GM19452 (cell line): Measurements from ENCODE around the gene GAS2.
"Not testable (repeated sequence)": the region's sequence is repeated elsewhere in the genome, so short reads cannot be mapped to it uniquely, and the experiment has no call there.

Experiments used
- ATAC-seq: cut with Tn5 transposase; IDR thresholded peaks from one replicate; pipeline ENCODE4 v1.9.1; 2021; ENCODE audit not compliant: unreplicated experiment

GAS2 gene

DNA sequence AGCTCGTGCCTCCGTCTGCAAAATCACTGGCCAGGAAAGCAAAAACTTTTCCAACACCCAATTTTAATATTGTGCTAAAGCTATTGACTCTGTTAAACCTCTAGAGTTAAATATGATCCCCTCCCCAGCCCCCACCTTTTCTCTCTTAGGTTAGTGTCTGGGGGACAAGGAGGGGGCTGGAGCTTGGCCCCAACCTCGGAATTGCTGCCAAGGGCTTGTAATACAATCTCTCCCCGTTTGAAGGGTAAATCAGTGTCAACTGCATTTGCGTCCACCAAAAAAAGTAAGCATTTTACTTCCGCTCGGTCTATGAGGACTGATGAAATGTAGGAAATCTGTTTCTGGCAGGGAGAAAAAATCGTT, at the start of gene GAS2:
Gene GAS2, plus strand, starts transcription at position 287 of the 363 bp plus-strand sequence. CDS start 8,259 bp downstream, outside the sequence.
- ATAC-seq, result peak; percentile 4

DNA sequence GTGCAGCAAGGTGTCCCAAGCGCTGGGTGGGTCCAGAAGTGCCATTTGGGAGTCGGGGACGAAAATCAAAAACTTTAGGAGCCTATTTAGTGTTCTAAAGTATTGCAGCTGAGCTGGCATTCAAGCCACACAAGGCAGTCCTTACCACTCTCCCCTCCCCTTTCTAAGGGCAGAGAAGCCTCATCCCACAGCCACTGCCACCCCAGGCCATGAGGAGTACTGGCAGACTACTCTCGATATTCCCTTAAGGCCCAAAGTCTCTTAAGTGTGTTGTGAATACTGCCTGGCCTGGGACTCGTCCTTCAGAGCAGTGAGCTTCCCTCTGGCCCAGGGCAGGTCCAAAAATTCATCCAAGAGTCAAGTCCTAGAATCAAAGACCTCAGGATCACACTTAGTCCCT, 48.5 kb upstream of the GAS2 start:
- no peak for ATAC-seq

DNA sequence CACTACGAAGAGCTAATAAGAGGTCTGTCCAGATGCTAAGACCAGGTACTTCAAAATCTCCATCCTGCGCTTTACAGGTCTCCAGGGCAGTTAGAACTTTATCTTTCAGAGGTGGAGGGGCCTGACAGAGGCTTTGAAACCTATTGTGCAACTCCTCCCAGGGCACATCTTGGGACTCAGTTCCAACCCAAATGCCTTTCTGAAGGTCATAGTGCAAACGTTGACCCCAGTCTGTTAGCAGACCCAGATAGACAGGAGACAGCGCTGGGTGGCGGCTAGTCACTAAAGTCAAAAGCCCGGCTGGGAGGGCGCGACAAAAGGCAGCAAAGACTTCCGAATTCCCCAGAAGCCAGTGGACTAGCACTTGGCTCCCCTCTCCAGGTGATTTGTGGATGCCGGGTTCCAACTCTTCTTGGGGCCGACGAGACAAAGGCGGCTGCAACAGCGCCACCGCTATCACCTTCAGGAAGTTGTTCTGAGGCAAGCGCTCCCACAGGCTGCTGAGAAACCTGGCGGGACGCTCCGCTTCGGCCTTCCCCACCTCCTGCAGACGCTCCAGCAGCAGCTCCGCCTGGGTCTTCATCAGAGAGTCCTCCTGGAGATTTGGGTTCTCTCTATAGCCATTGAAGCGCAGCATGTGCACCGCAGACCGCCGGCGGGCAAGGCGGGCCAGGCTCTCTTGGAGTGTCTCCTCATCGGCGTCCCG, 41.5 kb upstream of the GAS2 start:
- ATAC-seq, result peak; percentile 52

DNA sequence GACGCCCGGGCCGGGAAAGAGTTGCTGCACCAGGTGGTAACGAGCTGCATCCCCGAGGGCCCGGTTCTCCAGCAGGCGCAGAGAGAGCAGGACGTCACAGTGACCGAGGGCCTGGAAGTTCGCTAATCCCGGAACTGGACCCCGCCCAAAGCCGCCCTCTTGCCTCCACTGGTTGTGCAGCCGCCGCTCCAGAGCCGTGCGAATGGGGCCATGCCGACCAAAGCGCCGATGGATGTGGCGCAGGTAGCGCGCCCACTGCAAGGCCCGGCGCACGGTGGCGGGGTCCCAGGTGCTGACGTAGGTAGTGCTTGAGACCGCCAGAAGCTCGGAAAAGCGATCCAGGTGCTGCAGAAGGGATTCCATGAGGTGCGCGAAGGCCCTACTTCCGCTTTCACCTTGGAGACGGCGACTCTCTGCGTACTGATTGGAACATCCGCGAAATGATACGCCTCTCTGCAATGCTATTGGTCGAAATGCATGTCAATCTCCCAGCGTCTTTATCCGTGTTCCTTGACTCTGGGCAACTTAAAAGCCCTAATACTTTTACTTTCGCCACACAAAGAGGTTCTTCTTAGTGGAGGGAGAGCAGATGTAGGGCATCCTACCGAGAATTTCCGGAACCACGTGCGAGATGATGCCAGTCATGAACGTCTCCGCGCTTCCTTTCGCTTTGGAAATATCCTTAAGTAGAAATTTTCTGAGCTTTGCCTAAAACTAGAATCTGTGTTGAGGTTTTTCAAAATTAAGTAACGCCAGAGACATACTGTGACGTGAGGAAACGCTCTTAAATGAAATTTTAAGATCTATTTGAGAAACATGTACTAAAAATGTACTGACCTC, 40.7 kb upstream of the GAS2 start, which contains the start of gene FANCF:
Gene FANCF, minus strand, starts transcription at position 376 of the 840 bp plus-strand sequence. Its CDS starts 13 bp downstream, at position 363.
- peak; percentile 96 for ATAC-seq

DNA sequence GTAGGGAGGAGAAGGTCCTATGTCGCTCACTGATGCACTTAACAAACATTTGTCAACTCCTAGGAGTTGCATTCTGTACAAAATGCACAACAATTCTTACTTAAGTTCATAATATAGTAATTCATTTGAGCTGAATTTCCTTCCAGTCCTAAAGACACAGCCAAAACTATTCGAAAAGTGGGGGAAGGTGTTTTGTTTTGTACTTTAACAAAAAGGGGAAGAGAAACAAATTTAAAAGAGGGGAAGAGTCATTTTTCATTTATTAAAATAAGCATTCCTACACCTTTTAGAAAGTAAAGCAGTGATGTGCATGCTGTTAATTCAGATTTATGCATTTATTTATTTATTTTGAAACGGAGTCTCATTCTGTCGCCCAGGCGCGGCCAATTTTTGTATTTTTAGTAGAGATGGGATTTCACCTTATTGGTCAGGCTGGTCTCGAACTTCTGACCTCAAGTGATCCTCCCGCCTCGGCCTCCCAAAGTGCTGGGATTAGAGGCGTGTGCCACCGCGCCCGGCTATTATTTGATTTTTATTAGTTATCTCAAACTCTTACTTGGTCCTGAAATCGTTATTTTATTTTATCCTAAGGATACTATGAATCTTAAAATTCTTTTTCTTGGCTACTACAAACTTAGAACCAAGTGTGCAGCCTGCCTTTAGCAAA, 39.7 kb upstream of the GAS2 start:
- ATAC-seq, result no peak

DNA sequence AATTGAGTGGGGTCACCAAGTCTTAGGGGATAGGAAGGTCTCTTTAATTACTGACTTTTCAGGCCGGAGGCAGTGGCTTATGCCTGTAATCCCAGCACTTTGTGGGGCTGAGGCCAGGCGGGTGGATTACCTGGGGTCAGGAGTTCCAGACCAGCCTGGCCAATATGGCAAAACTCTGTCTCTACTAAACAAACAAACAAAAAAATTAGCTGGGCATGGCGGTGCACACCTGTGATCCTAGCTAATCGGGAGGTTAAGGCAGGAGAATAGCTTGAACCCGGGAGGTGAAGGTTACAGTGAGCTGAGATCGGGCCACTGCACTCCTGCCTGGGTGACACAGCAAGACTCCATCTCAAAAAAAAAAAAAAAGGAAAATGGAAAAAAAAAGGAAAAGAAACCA, 39.0 kb upstream of the GAS2 start:
- no peak for ATAC-seq

DNA sequence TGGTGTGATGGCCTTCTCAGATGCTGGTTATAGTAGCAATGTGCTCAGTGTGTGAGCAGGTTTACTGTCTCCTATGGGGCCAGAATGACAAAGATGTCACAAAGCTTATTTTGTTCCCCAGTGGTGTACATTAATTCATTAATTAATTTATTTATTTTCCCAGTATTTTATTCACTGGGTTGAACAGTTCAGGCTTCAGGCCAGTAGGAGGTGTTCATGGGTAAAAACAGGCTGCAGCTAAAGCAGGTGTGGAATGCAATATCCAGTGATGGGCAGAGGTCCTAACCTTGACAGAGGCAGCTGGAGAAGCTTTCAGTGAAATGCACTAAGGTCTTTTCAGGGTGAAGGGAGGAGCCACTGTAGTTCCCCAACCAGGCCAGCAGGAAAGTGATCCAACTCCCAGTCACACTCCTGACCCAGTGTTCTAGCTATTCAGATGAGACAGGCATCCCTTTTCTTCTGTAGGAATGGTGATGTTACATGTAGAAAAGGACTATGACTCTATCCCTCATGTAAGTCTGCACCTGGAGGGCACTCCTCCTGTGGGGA, 33.0 kb upstream of the GAS2 start:
- ATAC-seq, result no peak

DNA sequence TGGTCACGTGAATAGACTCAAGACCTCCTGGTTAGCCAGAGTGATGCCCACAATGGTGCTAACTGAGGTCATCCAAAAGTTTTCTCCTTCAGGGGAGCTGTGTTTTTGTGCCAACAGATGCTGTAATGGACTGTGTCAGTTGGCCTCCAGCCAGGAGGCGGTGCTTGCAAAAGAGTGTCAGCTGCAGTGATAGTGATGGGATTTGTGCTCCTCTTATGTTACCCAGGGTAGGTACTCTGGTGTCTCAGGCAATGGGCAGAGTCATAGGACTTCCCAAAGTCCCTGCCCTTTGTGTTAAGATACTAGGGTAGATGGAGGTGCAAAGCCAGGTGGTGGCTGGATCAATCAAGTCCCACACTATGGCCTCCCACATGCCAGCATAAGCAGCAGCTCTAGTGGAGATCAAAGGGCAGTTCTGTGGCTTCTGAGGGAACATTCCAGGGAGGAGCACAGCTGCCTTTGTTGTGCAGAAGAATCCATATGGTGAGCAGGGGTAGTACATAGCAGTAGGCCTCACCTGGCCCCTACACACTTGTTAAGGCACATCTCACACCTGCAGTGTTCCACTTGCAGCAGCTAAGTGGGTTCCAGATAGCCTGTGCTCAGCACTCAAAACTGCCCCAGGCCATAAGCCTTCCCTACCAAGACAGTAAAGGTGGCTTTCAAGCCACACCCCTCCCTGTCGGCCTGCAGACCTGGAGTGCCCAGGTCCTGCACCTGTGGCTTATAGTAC, 31.3 kb upstream of the GAS2 start:
- ATAC-seq, result no peak

DNA sequence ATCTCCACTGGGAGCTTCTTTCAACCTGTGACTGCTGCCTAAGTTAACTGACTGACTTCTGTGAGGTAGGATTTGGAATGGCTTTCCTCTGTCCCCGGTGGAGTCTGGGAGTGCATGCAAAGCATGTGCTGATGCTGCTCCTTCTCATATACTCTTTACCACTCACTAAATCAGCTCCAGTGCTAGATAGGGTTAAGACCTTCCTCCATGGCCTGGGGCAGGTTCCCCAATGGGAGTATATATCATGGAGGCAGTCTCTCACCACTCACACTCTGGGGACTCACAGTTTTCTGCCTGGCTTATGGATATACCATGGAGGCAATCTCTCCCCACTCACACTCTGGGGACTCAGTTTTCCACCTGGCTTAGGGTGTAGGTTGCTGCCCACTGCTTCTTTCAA, 30.7 kb upstream of the GAS2 start:
- ATAC-seq, result no peak

DNA sequence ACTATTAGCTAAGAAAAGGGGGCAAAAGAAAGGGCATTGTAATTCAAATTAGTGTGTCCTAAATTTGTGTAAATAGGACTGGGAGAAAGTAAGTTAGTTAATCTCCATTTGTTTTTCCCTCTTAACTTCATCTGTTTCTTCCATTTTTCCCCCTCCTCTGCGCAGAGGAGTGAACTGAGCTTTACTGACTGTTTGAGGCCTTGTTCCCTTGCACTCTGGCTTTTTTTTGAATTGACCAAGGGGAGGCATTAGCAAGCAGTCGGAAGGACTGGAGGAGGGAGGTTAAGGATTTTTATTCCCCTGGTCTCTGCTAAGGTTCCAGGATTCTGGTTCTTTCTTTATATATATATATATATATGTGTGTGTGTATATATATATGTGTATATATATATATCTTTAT, 25.5 kb upstream of the GAS2 start:
- ATAC-seq, result no peak

DNA sequence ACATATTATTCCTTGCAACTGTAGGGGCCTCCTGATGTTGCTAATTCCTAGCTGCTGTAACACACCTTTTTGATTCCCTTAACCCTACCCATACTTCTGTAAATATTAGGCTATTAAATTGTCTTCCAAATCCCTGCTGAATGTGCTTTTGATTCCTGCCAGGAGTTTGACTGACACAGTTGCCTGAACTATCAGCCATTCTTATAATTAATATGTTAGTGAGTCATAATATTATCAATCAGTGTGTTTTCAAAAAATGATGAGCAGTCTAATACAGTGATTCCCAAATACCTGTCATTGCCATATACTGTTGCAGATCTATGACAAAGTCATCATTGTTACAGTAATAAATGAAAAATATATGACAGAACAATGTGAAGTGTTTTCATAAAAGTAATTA, 24.9 kb upstream of the GAS2 start:
- no peak for ATAC-seq

DNA sequence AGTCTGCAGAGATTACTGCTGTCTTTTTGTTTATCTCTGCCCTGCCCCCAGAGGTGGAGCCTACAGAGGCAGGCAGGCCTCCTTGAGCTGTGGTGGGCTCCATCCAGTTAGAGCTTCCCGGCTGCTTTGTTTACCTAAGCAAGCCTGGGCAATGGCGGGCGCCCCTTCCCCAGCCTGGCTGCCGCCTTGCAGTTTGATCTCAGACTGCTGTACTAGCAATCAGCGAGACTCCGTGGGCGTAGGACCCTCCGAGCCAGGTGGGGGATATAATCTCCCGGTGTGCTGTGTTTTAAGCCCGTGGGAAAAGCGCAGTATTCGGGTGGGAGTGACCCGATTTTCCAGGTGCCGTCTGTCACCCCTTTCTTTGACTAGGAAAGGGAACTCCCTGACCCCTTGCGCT, 14.1 kb upstream of the GAS2 start:
- not testable (repeated sequence) for ATAC-seq

DNA sequence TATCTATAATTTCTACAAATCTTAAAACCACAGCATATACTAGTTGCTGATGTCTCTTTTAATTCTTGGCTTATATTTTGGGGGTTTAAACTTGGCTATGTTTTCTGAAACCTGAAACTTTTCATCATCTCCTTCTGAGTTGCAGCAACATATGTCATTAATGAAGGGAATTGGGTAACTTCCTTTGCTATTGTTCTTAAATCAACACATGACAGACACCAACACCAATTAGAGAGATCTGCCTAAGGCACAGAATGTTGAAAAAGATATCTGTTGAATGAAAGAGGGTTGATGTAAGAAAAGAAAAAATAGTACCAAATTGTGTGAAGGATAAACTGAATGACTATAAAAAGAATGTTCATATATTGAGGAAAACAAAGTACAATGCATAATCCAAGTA, 10.3 kb upstream of the GAS2 start:
- ATAC-seq, result no peak

DNA sequence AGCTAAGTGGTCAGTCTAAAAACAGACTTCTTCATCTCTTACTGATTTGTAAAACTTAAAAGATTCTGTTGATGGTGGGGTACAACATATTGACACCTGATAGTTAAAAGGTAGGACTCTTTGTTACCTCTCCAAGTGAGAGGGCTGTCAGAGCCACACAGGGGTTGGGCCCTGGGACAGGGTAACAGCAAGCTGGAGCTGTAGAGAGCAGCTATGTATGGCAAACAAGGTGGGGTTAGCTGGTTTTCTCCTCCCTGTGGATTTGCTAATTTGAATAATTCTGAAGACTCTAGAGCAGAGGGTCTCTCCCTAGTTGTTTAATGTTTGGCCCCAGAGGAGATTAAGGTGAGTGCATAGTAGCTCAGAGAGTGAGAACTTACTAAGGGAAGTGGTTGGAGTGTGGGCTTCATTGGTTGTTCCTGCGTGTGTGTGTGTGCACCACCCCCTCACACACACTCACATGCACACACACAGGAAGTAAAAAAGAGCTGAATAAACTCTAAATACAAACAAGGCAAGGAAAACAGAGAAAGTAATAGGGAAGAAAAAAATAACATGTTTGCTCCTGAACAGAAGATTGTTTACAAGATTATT, 9.2 kb upstream of the GAS2 start:
- ATAC-seq, result peak; percentile 94

DNA sequence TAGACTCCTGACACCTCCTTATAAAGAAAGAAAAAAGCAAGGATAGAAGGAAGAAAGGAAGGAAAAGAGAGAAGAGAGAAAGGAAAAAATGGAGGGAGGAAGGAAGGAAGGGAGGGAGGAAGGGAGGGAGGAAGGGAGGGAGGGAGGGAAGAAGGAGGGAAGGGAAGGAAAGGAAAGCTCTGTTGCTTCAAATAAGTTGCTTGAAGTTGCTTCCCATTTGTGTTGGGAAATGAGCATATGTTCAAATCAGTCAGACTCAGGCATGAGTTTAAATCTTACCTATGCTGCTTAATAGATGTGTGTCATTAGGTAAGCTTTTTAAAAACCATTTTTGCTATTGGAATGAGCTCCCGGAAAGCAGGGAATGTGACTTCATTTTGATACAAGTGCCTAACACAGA, 6.6 kb upstream of the GAS2 start:
- no peak for ATAC-seq

DNA sequence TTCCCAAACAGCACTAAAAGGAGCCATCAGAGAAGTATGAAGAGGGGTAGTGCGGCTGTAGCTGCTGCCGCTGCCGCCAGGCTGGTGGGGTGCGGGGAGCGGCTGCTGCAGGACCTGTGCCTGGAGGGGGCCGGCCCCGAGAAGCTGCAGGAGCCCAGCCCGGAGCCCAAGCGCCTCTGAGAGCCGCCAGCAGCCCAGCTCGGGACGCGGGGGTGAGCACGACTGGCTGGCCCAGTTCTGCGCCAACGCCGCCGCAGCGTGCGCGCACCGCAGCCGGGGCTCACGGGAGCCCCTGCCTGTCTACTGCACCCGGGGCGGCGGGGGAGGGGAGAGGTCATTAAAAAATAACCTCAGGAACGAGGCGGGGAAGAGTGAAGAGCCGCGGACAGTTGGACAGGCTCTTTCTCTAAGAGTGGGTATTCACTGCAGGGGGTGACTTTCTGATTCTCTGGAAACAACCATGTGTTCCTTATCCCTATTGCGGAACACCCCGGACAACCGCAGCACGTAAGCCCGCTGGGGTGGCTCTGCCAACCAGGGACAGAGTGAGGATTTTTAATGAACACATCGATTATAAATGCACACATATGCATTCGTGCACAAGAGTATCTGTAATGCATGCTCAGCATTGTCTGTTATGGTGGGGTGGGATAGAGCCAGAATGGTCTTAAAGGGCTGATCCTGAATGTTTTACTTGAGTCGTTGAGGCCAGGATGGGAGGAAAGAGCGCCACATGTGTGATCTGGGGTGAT, 453 bp downstream of the GAS2 start:
- peak; percentile 52 for ATAC-seq

DNA sequence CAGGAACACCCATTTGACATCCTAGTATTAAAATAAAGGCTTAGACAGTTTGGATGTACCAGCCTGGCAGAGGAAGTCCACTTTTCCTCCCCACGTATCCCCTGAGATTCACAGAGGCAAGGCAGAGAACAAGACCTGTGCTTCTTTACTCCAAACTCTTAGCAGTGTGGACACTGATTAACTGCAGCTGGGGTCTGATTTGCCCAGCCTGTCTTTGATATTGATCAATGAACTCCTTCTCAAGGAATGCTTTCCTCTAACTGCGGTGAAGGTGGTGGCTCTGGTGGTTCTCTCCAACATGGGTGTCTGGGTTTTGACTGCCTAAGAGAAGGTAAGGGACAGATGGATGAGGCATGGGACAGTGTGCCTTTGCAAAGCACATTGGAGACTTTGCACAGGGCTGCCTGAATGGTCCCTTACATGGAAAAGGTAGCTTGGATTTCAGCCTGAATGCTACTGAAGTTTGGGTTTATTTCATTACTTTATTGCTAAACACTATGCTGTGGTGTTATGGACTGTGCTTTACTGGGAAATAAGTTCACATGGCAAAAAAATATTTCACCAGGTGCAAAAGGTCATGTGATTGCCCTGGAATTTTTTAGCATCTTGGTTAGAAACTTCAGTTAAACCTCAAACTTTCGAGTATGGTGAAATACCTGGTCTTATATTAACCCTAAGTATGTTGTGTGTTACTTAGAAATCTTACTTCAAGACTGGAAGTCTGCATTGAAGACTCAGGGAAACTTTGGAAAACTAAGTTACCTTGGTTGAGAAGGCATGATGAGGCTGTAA, 1.8 kb downstream of the GAS2 start:
- ATAC-seq, result peak; percentile 33

DNA sequence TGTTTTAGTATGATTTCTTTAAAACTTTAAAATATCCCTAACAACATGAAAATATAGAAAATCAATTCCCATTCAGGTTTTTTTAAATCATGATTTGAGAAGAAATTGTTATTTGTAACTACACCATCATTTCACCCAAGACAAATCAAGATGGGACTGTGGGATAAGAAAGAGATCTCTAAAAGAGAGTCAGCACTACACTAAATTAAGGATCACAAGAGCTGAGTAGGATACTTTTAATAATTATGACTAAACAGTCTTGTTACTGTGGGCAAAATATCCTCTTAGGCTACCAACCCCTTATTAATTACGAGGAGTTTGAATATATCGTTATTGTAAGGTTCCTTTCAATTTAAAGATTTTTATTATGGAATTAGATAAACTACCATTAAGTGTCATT, 3.0 kb downstream of the GAS2 start:
- no peak for ATAC-seq

DNA sequence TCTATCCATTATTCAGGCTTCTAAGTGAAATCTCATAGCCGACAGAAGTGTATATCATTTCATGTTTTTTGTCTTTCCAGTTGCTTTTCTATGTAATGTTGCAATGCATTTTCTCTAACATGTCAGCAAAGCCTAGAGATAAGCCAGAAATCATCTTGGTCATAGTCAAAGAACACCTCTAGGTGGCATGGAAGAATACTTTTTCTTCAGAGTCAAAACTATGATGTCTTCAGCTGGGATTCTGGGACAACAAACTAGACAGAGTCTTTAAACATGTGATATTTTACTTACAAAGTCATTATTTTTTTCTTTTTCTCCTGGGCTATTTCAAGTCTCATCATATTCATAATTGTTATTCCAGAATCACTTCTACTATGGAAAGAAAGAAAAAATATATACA, 4.4 kb downstream of the GAS2 start:
- peak; percentile 33 for ATAC-seq
